ENCODE results near the gene NUDT7. TPM values are rescaled to one million over a fixed set of nuclear protein-coding genes. Genes with fewer than 3 reads are reported as not detected.
A peak's percentile ranks its signal among the peaks of the same experiment; 100 is the strongest.

NUDT7 gene
- total and polyA plus RNA-seq, 4 donors, result 15.4 to 30.2 (median 25.3) TPM

- Histone ChIP-seq H3K9ac (ENCODE audit: low read depth in 1 of 2, low read length in 2 of 2) (no peak overlapping the region), H3K9me3 (ENCODE audit: control insufficient read depth in 4 of 4, low read length in 3 of 4) (peaks cover 0 to 3% (median 0%) of the 10 kb centered on the region in 4 donors), H3K36me3 (ENCODE audit: control insufficient read depth in 4 of 4, insufficient read depth in 3 of 4, low read depth in 1 of 4, low read length in 3 of 4) (no peaks in the 10 kb centered on the region), H3K4me1 (ENCODE audit: control insufficient read depth in 4 of 4, insufficient read depth in 4 of 4, low read length in 3 of 4) (no peaks in the 10 kb centered on the region), H3K27ac (ENCODE audit: low read depth in 1 of 2, low read length in 2 of 2) (no peak overlapping the region), H3K4me3 (ENCODE audit: low read depth in 1 of 3, low read length in 3 of 3) (no peak overlapping the region), H3K27me3 (ENCODE audit: control insufficient read depth in 4 of 4, insufficient read depth in 4 of 4, low read length in 3 of 4) (no peaks in the 10 kb centered on the region)
- no peak for DNase-seq (ENCODE audit: low spot score)
- TF ChIP-seq YY1 (IDR thresholded peaks at IDR 0.05) (no peak), FOXA2 (IDR thresholded peaks at IDR 0.05) (no peak), TAF1 (conservative IDR thresholded peaks at IDR 0.05) (no peak)
- WGBS, result 92% methylated on average over 4 of the region's 4 CpGs
Observed at GRCh38 chr16:77705351-77705750, 17.0 kb upstream of the NUDT7 start.

- WGBS, result 83% methylated on average over 1 of the region's 1 CpG
- DNase-seq (ENCODE audit: low spot score), result no peak
- peak overlapping the region in 1 of 3 donors; percentile 9 for H3K4me3 ChIP-seq (ENCODE audit: low read depth in 1 of 3, low read length in 3 of 3)
- no peak for TF ChIP-seq EGR1 (IDR thresholded peaks at IDR 0.05; ENCODE audit: low read depth in 2 of 2)
- TF ChIP-seq HNF4A (conservative IDR thresholded peaks at IDR 0.05), result no peak
- peaks cover 0 to 8% (median 4%) of the 10 kb centered on the region in 4 donors for H3K9me3 ChIP-seq (ENCODE audit: control insufficient read depth in 4 of 4, low read length in 3 of 4)
- peak overlapping the region; percentile 83 to 89 for H3K27ac ChIP-seq (ENCODE audit: low read depth in 1 of 2, low read length in 2 of 2)
- H3K27me3 ChIP-seq (ENCODE audit: control insufficient read depth in 4 of 4, insufficient read depth in 4 of 4, low read length in 3 of 4), result no peaks in the 10 kb centered on the region
- H3K9ac ChIP-seq (ENCODE audit: low read depth in 1 of 2, low read length in 2 of 2), result peak overlapping the region in 1 of 2 donors; percentile 87
- H3K36me3 ChIP-seq (ENCODE audit: control insufficient read depth in 4 of 4, insufficient read depth in 3 of 4, low read depth in 1 of 4, low read length in 3 of 4), result no peaks in the 10 kb centered on the region
- peaks cover 2 to 8% (median 4%) of the 10 kb centered on the region in 4 donors for H3K4me1 ChIP-seq (ENCODE audit: control insufficient read depth in 4 of 4, insufficient read depth in 4 of 4, low read length in 3 of 4)
Observed at GRCh38 chr16:77711179-77711578, 11.1 kb upstream of the NUDT7 start.

GRCh38 chr16:77711775-77712174, 10.5 kb upstream of the NUDT7 start:
- Histone ChIP-seq H3K27me3 (ENCODE audit: control insufficient read depth in 4 of 4, insufficient read depth in 4 of 4, low read length in 3 of 4) (no peaks in the 10 kb centered on the region), H3K9me3 (ENCODE audit: control insufficient read depth in 4 of 4, low read length in 3 of 4) (peaks cover 0 to 8% (median 4%) of the 10 kb centered on the region in 4 donors), H3K4me1 (ENCODE audit: control insufficient read depth in 4 of 4, insufficient read depth in 4 of 4, low read length in 3 of 4) (peaks cover 2 to 8% (median 4%) of the 10 kb centered on the region in 4 donors), H3K36me3 (ENCODE audit: control insufficient read depth in 4 of 4, insufficient read depth in 3 of 4, low read depth in 1 of 4, low read length in 3 of 4) (no peaks in the 10 kb centered on the region), H3K4me3 (ENCODE audit: low read depth in 1 of 3, low read length in 3 of 3) (peak overlapping the region; percentile 16 to 37 (median 25)), H3K9ac (ENCODE audit: low read depth in 1 of 2, low read length in 2 of 2) (peak overlapping the region in 1 of 2 donors; percentile 87), H3K27ac (ENCODE audit: low read depth in 1 of 2, low read length in 2 of 2) (peak overlapping the region; percentile 83 to 89)
- WGBS, result 17% methylated on average over 5 of the region's 5 CpGs
- TF ChIP-seq TAF1 (conservative IDR thresholded peaks at IDR 0.05) (peak; percentile 76), HNF4A (conservative IDR thresholded peaks at IDR 0.05) (peak; percentile 97 to 98), ZBTB33 (IDR thresholded peaks at IDR 0.05) (peak; percentile 73), GABPA (IDR thresholded peaks at IDR 0.05 in 1 of 2, conservative IDR thresholded peaks at IDR 0.05 in 1 of 2) (peak in 1 of 2 donors; percentile 59), SP1 (IDR thresholded peaks at IDR 0.05) (peak; percentile 98), NR2F2 (IDR thresholded peaks at IDR 0.05) (peak; percentile 42), FOXA2 (IDR thresholded peaks at IDR 0.05) (peak; percentile 85), MAX (IDR thresholded peaks at IDR 0.05) (peak; percentile 77), REST (IDR thresholded peaks at IDR 0.05) (peak; percentile 96), RXRA (IDR thresholded peaks at IDR 0.05) (peak; percentile 86 to 91), RAD21 (IDR thresholded peaks at IDR 0.05) (peak; percentile 56 to 67), FOXA1 (IDR thresholded peaks at IDR 0.05) (peak; percentile 91), ATF3 (IDR thresholded peaks at IDR 0.05) (no peak), EGR1 (IDR thresholded peaks at IDR 0.05; ENCODE audit: low read depth in 2 of 2) (peak in 1 of 2 donors; percentile 78), YY1 (IDR thresholded peaks at IDR 0.05) (peak; percentile 62), JUND (IDR thresholded peaks at IDR 0.05) (peak; percentile 92 to 94), HNF4G (IDR thresholded peaks at IDR 0.05) (peak; percentile 89)
- TF ChIP-seq, protein P1, sequence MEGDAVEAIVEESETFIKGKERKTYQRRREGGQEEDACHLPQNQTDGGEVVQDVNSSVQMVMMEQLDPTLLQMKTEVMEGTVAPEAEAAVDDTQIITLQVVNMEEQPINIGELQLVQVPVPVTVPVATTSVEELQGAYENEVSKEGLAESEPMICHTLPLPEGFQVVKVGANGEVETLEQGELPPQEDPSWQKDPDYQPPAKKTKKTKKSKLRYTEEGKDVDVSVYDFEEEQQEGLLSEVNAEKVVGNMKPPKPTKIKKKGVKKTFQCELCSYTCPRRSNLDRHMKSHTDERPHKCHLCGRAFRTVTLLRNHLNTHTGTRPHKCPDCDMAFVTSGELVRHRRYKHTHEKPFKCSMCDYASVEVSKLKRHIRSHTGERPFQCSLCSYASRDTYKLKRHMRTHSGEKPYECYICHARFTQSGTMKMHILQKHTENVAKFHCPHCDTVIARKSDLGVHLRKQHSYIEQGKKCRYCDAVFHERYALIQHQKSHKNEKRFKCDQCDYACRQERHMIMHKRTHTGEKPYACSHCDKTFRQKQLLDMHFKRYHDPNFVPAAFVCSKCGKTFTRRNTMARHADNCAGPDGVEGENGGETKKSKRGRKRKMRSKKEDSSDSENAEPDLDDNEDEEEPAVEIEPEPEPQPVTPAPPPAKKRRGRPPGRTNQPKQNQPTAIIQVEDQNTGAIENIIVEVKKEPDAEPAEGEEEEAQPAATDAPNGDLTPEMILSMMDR (IDR thresholded peaks at IDR 0.05; ENCODE audit: low read depth, low read length, missing input control), result no peak
- DNase-seq (ENCODE audit: low spot score), result peak; percentile 45
